ENCODE measurements around the gene AKIRIN2.

The AKIRIN2 gene

GRCh38 chr6:87700397-87701343 is 1.4 kb downstream of the AKIRIN2 start:
- peak overlapping the region; percentile 98 for H3K9ac ChIP-seq (ENCODE audit: low read depth, low read length, poor library complexity, severe bottlenecking)

DNA sequence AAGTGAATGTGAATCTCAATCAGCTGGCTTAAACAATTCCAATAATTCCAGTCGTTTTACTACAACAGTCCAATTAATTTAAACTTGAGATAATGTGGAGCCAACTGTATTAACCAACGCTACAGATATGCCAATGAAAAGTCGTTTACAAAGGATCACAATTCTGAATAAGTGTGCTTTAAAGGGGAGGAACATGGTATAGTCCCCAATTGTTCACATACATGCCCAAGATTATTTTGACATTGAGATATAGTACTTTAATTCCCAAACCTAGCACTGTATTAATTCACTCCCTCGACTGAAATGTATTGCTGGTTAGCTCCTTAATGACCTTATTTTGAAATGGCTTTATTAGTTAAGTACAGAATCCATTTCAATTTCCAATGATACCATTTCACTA is 2.5 kb downstream of the AKIRIN2 start:
- Histone ChIP-seq H3K9ac (ENCODE audit: low read depth, low read length, poor library complexity, severe bottlenecking) (peak overlapping the region; percentile 98), H3F3A (ENCODE audit: low read depth) (no peaks in the 10 kb centered on the region), H4K20me1 (ENCODE audit: insufficient read depth, low read length, poor library complexity, severe bottlenecking) (peaks cover 64% of the 10 kb centered on the region)

More at GRCh38 chr6:87700397-87701343, 1.4 kb downstream of the AKIRIN2 start:
- Histone ChIP-seq H3K4me3 (ENCODE audit: low read length, poor library complexity, severe bottlenecking) (peak overlapping the region; percentile 99), H3F3A (ENCODE audit: low read depth) (no peaks in the 10 kb centered on the region), H4K20me1 (ENCODE audit: insufficient read depth, low read length, poor library complexity, severe bottlenecking) (peaks cover 53% of the 10 kb centered on the region), H3K4me1 (ENCODE audit: insufficient read depth, low read length, poor library complexity, severe bottlenecking) (peaks cover 27% of the 10 kb centered on the region), H3K9me3 (ENCODE audit: insufficient read depth, low read depth, low read length) (no peaks in the 10 kb centered on the region), H3K27me3 (ENCODE audit: insufficient read depth, low read length, poor library complexity, severe bottlenecking) (peaks cover 12% of the 10 kb centered on the region), H3K9me2 (replicated peaks; ENCODE audit: low read depth, low read length) (no peaks in the 10 kb centered on the region), H2AFZ (ENCODE audit: low read length) (peak overlapping the region; percentile 84; the same call in 1 of the 2 replicates), H3K4me2 (ENCODE audit: low read depth, low read length, poor library complexity, severe bottlenecking) (peak overlapping the region; percentile 94), H3K79me2 (ENCODE audit: insufficient read depth, low read length) (peaks cover 63% of the 10 kb centered on the region), H3K36me3 (ENCODE audit: insufficient read depth, low read length) (no peaks in the 10 kb centered on the region; the same call in 1 of the 2 replicates)
- TF ChIP-seq CTCF (conservative IDR thresholded peaks at IDR 0.05; ENCODE audit: low read length) (no peak), EZH2phosphoT487 (IDR thresholded peaks at IDR 0.05; ENCODE audit: borderline replicate concordance) (no peak)

GRCh38 chr6:87698547-87699006 is 3.5 kb downstream of the AKIRIN2 start:
- Histone ChIP-seq H3K4me3 (ENCODE audit: low read length, poor library complexity, severe bottlenecking) (peak overlapping the region; percentile 99), H3K79me2 (ENCODE audit: insufficient read depth, low read length) (peaks cover 84% of the 10 kb centered on the region), H3K4me2 (ENCODE audit: low read depth, low read length, poor library complexity, severe bottlenecking) (peak overlapping the region; percentile 94), H2AFZ (ENCODE audit: low read length) (no peak overlapping the region), H3K36me3 (ENCODE audit: insufficient read depth, low read length) (no peaks in the 10 kb centered on the region; the same call in 1 of the 2 replicates), H3K9me2 (replicated peaks; ENCODE audit: low read depth, low read length) (no peaks in the 10 kb centered on the region), H3K4me1 (ENCODE audit: insufficient read depth, low read length, poor library complexity, severe bottlenecking) (peaks cover 46% of the 10 kb centered on the region), H4K20me1 (ENCODE audit: insufficient read depth, low read length, poor library complexity, severe bottlenecking) (peaks cover 74% of the 10 kb centered on the region), H3K27me3 (ENCODE audit: insufficient read depth, low read length, poor library complexity, severe bottlenecking) (peaks cover 12% of the 10 kb centered on the region), H3K9me3 (ENCODE audit: insufficient read depth, low read depth, low read length) (no peaks in the 10 kb centered on the region), H3K9ac (ENCODE audit: low read depth, low read length, poor library complexity, severe bottlenecking) (peak overlapping the region; percentile 98), H3F3A (ENCODE audit: low read depth) (no peaks in the 10 kb centered on the region)
- TF ChIP-seq CTCF (conservative IDR thresholded peaks at IDR 0.05; ENCODE audit: low read length) = no peak
- no peak for TF ChIP-seq EZH2phosphoT487 (IDR thresholded peaks at IDR 0.05; ENCODE audit: borderline replicate concordance)

More for the DNA sequence above, 2.5 kb downstream of the AKIRIN2 start:
- TF ChIP-seq EZH2phosphoT487 (IDR thresholded peaks at IDR 0.05; ENCODE audit: borderline replicate concordance) (no peak), CTCF (conservative IDR thresholded peaks at IDR 0.05; ENCODE audit: low read length) (no peak)
- H3K79me2 ChIP-seq (ENCODE audit: insufficient read depth, low read length) = peaks cover 74% of the 10 kb centered on the region
- H3K27me3 ChIP-seq (ENCODE audit: insufficient read depth, low read length, poor library complexity, severe bottlenecking) = peaks cover 12% of the 10 kb centered on the region
- no peaks in the 10 kb centered on the region for H3K9me3 ChIP-seq (ENCODE audit: insufficient read depth, low read depth, low read length)
- H3K4me1 ChIP-seq (ENCODE audit: insufficient read depth, low read length, poor library complexity, severe bottlenecking) = peaks cover 38% of the 10 kb centered on the region
- no peaks in the 10 kb centered on the region; the same call in 1 of the 2 replicates for H3K36me3 ChIP-seq (ENCODE audit: insufficient read depth, low read length)
- peak overlapping the region; percentile 99 for H3K4me3 ChIP-seq (ENCODE audit: low read length, poor library complexity, severe bottlenecking)
- no peak overlapping the region for H2AFZ ChIP-seq (ENCODE audit: low read length)
- H3K9me2 ChIP-seq (replicated peaks; ENCODE audit: low read depth, low read length) = no peaks in the 10 kb centered on the region
- peak overlapping the region; percentile 94 for H3K4me2 ChIP-seq (ENCODE audit: low read depth, low read length, poor library complexity, severe bottlenecking)

All from Loucy (cell line).